ENCODE measurements around the gene NUP93.

The NUP93 gene

GRCh38 chr16:56729735-56730662 lies at the start of gene NUP93:
NUP93 (plus strand) TSS chr16:56730129; CDS start chr16:56748248, 18,119 bp downstream.
- peak; percentile 97 for DNase-seq

DNA sequence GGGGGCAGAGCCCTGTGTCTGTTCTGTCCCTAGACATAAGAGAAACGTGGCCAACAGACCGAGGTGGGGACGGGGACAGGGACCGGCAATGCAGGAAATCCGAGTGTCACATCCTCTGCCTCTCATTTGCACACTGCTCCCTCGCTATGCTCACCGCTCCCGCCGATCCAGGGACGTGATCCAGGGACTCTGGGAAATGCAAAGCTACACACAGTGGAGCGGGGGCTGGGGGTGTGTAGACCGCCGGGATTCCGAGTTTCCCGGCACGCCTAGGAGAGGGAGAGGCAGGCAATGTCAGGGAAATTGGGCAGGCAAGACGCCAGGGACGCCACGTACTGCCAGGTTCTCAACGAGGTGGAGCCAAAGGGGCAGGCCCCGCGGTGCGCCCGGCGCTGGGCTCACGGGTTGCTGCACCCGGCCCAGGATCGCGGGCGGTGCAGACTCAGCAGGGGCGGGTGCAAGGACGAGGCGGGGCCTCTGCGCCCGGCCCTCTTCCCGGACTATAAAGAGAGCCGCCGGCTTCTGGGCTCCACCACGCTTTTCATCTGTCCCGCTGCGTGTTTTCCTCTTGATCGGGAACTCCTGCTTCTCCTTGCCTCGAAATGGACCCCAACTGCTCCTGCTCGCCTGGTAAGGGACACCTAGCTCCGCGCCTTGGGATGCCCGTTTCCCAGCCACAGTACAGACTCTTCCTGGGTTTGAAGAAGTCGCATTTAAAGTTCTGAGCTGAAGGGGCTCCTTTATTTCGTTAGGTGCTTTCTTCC lies 47.8 kb upstream of the NUP93 start, which contains the start of gene MT1X:
Gene MT1X (plus strand): TSS at position 532 of the 764 bp plus-strand sequence. CDS start 71 bp downstream, at position 603.
- DNase-seq, result peak; percentile 90

- DNase-seq, result no peak
Measured at GRCh38 chr16:56682703-56683397, 47.1 kb upstream of the NUP93 start.

- no peak for DNase-seq
Measured at GRCh38 chr16:56683424-56684172, 46.3 kb upstream of the NUP93 start.

DNA sequence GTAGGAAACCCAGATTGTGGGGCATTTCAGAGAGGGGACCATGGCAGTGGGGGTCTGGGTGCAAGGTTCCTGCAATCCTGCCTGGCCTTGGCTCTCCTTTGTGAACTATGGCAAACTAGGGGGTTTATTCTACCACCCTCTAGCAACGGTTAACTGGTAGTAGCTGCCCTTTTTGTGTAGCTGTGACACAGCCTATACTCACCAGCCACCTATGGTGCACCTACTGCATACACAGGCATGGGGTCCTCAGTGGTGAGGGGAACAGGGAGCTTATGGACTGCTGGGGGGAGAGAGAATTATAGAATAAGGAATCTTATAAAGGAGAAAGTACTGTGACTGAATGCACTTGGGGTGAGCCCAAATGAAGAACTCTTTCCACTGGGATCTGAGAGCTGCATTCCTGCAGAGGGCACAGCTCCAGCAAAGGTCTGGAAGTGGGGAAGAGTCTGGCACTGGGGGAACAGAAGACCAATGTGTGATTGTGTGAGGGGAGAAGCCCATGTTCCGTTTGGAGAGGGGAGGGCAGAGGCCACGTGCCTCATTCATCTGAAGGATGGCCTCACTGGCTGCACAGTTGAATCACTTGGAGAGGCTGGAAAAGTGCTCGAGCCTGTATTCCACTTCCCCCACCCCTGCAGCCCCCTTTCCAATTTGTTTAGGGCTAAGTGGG lies 45.5 kb upstream of the NUP93 start:
- no peak for DNase-seq

DNA sequence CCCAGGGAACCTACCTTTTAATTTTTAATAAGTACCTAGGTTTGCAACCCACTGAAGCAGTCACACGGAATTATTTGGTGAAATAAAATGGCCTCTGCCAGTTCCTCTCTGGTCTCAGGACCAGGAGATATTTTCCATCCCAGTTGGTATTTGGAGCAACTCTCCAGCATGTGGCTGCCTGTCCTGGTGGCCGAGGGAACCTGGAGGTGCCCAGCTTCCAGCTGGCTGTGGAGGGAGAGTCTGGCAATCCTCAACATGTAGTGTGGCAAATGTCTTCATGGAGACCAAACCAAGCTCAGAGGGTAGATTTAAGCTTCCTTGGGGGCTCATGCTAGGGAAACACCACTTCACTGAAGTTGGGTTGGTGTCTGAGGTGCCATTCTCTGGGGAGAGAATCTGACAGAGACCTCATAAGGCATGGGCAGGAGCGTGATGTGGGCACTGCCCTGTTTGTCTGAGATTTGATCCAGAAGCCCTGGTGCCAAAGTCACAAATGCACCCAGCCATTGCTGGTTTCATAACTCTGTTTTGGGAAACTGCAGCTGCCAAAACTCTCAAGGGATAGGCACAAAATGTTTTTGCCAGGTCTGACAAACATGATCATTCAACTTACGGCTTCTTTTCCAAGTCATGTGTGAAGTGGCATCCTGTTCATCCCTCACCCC lies 44.9 kb upstream of the NUP93 start:
- DNase-seq, result no peak

GRCh38 chr16:56686758-56687157 lies 43.2 kb upstream of the NUP93 start:
- DNase-seq, result no peak

DNA sequence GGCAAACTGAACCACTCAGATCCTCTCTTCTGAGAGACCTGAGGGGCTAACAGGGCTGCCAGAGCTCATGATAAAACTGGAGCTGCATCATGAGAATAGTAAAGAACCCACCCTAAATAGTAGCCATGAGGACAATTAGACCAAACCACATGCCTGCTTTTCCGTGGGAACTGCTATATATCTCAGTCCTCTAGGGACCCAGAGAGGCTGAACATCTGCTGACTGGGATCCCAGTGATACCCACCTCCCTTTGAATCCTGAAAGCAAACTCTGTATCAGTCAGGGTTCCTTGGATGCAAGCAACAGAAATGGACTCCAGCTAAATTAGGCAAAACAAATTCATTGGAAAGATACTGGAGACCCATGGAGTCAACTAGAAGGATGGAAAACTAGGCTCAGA lies 41.2 kb upstream of the NUP93 start:
- no peak for DNase-seq

DNA sequence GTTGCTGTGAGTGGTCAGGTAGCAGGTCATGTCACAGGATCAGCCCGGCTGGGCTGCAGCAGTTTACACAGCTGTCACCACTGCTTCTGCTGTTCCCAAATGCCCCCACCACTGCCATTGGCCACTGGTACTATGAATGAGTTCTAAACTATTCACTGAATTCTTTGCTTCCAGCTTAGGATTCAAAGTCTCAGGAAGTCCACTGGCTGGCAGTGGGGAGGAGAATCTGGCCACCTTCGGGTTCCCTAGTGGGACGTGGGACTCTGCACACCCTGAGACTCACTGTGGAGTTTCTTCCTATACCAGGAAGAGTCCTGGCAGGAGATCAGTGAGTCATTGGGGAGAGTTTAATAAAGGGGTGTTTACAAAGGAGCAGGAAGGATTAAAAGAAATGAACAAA lies 40.8 kb upstream of the NUP93 start:
- no peak for DNase-seq

- no peak for DNase-seq
Measured at GRCh38 chr16:56690420-56691122, 39.4 kb upstream of the NUP93 start.

GRCh38 chr16:56691885-56692284 lies 38.0 kb upstream of the NUP93 start:
- peak; percentile 13 for DNase-seq

GRCh38 chr16:56695246-56695645 lies 34.7 kb upstream of the NUP93 start:
- no peak for DNase-seq

GRCh38 chr16:56697456-56698155 lies 32.3 kb upstream of the NUP93 start:
- DNase-seq, result no peak

DNA sequence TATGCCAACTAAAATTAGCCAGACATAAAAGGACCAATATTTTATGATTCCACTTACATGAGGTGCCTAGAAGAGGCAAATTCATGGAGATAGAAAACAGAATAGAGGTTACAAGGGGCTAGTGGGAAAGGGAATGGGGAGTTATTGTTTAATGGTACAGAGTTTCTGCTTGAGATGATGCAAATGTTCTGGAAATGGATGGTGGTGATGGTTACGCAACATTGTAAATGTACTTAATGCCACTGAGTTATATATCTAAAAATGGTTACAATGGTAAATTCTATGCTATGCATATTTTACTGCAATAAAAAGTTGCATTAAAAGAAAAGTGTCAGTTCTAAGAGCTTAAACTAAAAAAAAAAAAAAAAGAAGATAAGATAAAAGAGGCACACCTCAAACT lies 29.7 kb upstream of the NUP93 start:
- DNase-seq, result no peak

DNA sequence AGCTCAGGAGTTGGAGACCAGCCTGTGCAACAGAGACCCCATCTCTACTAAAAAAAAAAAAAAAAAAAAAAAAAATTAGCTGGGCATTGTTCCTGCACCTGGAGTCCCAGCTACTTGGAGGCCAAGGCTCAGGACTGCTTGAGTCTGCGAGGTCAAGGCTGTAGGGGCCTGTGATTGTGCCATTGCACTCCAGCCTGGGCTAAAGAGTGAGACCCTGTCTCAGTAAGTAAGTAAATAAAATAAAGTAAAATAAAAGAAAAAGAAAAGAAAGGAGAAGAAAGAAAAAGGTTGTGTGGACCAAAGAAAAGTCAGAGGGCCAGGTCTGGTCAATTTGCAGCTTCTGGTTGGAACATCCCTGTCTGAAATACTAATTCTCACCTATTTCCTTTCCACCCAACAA lies 29.3 kb upstream of the NUP93 start:
- DNase-seq, result no peak

GRCh38 chr16:56701534-56701933 lies 28.4 kb upstream of the NUP93 start:
- no peak for DNase-seq

GRCh38 chr16:56702836-56703235 lies 27.1 kb upstream of the NUP93 start:
- DNase-seq, result no peak

- no peak for DNase-seq
Measured at GRCh38 chr16:56708525-56709442, 21.1 kb upstream of the NUP93 start.
